Measurements from ENCODE around the gene IGFBP5.

- TF ChIP-seq, protein P1, sequence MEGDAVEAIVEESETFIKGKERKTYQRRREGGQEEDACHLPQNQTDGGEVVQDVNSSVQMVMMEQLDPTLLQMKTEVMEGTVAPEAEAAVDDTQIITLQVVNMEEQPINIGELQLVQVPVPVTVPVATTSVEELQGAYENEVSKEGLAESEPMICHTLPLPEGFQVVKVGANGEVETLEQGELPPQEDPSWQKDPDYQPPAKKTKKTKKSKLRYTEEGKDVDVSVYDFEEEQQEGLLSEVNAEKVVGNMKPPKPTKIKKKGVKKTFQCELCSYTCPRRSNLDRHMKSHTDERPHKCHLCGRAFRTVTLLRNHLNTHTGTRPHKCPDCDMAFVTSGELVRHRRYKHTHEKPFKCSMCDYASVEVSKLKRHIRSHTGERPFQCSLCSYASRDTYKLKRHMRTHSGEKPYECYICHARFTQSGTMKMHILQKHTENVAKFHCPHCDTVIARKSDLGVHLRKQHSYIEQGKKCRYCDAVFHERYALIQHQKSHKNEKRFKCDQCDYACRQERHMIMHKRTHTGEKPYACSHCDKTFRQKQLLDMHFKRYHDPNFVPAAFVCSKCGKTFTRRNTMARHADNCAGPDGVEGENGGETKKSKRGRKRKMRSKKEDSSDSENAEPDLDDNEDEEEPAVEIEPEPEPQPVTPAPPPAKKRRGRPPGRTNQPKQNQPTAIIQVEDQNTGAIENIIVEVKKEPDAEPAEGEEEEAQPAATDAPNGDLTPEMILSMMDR (IDR thresholded peaks at IDR 0.05 in 2 of 3, conservative IDR thresholded peaks at IDR 0.05 in 1 of 3; ENCODE audit: borderline replicate concordance in 1 of 3, insufficient read depth in 1 of 3, low read depth in 2 of 3, low read length in 2 of 3), result no peak
- TF ChIP-seq EZH2 (IDR thresholded peaks at IDR 0.05) (no peak), SP1 (IDR thresholded peaks at IDR 0.05; ENCODE audit: low read depth) (no peak), POLR2A (IDR thresholded peaks at IDR 0.05; ENCODE audit: borderline replicate concordance, extremely low read depth, insufficient read depth, insufficient read length) (no peak), MAX (IDR thresholded peaks at IDR 0.05) (no peak), EZH2phosphoT487 (IDR thresholded peaks at IDR 0.05; ENCODE audit: borderline replicate concordance) (no peak), TCF7L2 (IDR thresholded peaks at IDR 0.05; ENCODE audit: borderline replicate concordance, extremely low read depth, insufficient read depth, insufficient read length) (no peak), POLR2AphosphoS5 (IDR thresholded peaks at IDR 0.05; ENCODE audit: low read depth, low read length) (no peak), RAD21 (IDR thresholded peaks at IDR 0.05; ENCODE audit: low read depth) (no peak)
- TF ChIP-seq, protein P2, sequence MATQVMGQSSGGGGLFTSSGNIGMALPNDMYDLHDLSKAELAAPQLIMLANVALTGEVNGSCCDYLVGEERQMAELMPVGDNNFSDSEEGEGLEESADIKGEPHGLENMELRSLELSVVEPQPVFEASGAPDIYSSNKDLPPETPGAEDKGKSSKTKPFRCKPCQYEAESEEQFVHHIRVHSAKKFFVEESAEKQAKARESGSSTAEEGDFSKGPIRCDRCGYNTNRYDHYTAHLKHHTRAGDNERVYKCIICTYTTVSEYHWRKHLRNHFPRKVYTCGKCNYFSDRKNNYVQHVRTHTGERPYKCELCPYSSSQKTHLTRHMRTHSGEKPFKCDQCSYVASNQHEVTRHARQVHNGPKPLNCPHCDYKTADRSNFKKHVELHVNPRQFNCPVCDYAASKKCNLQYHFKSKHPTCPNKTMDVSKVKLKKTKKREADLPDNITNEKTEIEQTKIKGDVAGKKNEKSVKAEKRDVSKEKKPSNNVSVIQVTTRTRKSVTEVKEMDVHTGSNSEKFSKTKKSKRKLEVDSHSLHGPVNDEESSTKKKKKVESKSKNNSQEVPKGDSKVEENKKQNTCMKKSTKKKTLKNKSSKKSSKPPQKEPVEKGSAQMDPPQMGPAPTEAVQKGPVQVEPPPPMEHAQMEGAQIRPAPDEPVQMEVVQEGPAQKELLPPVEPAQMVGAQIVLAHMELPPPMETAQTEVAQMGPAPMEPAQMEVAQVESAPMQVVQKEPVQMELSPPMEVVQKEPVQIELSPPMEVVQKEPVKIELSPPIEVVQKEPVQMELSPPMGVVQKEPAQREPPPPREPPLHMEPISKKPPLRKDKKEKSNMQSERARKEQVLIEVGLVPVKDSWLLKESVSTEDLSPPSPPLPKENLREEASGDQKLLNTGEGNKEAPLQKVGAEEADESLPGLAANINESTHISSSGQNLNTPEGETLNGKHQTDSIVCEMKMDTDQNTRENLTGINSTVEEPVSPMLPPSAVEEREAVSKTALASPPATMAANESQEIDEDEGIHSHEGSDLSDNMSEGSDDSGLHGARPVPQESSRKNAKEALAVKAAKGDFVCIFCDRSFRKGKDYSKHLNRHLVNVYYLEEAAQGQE (IDR thresholded peaks at IDR 0.05; ENCODE audit: low read depth), result no peak
Observed at GRCh38 chr2:216741223-216741593, 45.9 kb upstream of the IGFBP5 start.
